ENCODE measurements around the gene CD8B. TPM values are rescaled to one million over a fixed set of nuclear protein-coding genes. Genes with fewer than 3 reads are reported as not detected.
"Not testable (repeated sequence)": the region's sequence is repeated elsewhere in the genome, so short reads cannot be mapped to it uniquely, and the experiment has no call there.

The CD8B gene
- total RNA-seq, 4 donors from 2014 or later = 1.8 to 7.3 (median 2.8) TPM

GRCh38 chr2:86839455-86839854 is 22.2 kb downstream of the CD8B start:
- not testable (repeated sequence) for DNase-seq (ENCODE audit: low spot score); ATAC-seq (ENCODE audit: low FRiP score)

- not testable (repeated sequence) for DNase-seq (ENCODE audit: low spot score); ATAC-seq (ENCODE audit: low FRiP score)
Observed at GRCh38 chr2:86837714-86838113, 24.0 kb downstream of the CD8B start.

- DNase-seq (ENCODE audit: low spot score) = peak; percentile 56
- peak; percentile 94 for ATAC-seq (ENCODE audit: low FRiP score)
Observed at GRCh38 chr2:86836915-86837695, 24.6 kb downstream of the CD8B start.

- not testable (repeated sequence) for ATAC-seq (ENCODE audit: low FRiP score)
Observed at GRCh38 chr2:86835548-86835889, 26.2 kb downstream of the CD8B start.

GRCh38 chr2:86833315-86833714 is 28.4 kb downstream of the CD8B start:
- no peak for ATAC-seq (ENCODE audit: low FRiP score)
- no peak for TF ChIP-seq CTCF (IDR thresholded peaks at IDR 0.05)

More at GRCh38 chr2:86835548-86835889, 26.2 kb downstream of the CD8B start:
- not testable (repeated sequence) for DNase-seq (ENCODE audit: low spot score)

GRCh38 chr2:86832334-86833096 is 29.2 kb downstream of the CD8B start:
- TF ChIP-seq CTCF (IDR thresholded peaks at IDR 0.05) = no peak
- no peak for ATAC-seq (ENCODE audit: low FRiP score)
- DNase-seq (ENCODE audit: low spot score) = no peak

More at GRCh38 chr2:86833315-86833714, 28.4 kb downstream of the CD8B start:
- DNase-seq (ENCODE audit: low spot score) = no peak

GRCh38 chr2:86831537-86831936 is 30.1 kb downstream of the CD8B start:
- TF ChIP-seq CTCF (IDR thresholded peaks at IDR 0.05) = no peak
- ATAC-seq (ENCODE audit: low FRiP score) (no peak), DNase-seq (ENCODE audit: low spot score) (no peak)

GRCh38 chr2:86826951-86827350 is 34.7 kb downstream of the CD8B start:
- ATAC-seq (ENCODE audit: low FRiP score) (no peak), DNase-seq (ENCODE audit: low spot score) (no peak)

More at GRCh38 chr2:86826951-86827350, 34.7 kb downstream of the CD8B start:
- TF ChIP-seq CTCF (IDR thresholded peaks at IDR 0.05) = no peak

Data from omental fat pad (tissue), 4 donors.